ENCODE measurements around the gene RBBP8NL.

DNA sequence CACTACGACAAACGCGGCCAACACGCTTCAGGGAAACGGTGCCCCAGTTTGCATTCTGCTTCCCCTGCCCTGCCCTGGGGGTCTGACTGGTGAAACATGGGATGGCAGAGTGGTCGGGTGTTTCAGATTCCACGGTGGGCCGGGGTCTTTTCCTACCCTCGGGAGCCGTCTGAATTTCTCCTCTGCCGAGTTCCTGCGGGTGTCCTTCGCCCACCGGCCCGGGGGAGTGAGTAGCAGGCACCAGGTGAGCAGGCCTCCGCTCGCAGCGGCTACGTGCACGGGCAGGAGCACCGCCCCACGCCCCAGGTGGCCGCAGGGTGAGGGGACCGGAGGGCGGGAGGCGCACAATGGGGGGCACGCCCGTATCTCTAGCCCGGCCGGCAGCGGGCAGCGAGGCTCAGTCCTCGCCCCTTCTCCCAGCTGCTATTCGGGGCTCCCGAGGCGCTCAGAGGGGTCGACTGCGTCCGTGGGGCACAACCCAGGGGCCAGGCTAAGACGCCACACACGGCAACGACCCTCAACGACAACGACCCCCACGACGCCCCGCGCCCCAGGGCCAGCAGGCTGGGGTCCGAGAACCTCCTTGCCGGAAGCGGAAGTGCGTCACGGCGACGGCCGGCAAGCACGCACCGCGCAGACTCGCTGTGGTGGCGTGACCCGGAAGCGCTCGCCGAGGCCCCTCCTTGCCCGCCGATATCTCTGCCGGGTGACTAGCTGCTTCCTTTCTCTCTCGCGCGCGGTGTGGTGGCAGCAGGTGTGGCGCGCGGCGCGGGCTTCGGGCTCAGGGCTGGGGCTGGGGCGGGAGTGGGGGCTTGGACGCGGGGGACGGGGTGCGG lies 40.7 kb downstream of the RBBP8NL start, which contains the start of gene RPS21:
- TF ChIP-seq, protein P1, sequence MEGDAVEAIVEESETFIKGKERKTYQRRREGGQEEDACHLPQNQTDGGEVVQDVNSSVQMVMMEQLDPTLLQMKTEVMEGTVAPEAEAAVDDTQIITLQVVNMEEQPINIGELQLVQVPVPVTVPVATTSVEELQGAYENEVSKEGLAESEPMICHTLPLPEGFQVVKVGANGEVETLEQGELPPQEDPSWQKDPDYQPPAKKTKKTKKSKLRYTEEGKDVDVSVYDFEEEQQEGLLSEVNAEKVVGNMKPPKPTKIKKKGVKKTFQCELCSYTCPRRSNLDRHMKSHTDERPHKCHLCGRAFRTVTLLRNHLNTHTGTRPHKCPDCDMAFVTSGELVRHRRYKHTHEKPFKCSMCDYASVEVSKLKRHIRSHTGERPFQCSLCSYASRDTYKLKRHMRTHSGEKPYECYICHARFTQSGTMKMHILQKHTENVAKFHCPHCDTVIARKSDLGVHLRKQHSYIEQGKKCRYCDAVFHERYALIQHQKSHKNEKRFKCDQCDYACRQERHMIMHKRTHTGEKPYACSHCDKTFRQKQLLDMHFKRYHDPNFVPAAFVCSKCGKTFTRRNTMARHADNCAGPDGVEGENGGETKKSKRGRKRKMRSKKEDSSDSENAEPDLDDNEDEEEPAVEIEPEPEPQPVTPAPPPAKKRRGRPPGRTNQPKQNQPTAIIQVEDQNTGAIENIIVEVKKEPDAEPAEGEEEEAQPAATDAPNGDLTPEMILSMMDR (conservative IDR thresholded peaks at IDR 0.05 in 1 of 2, IDR thresholded peaks at IDR 0.05 in 1 of 2; ENCODE audit: low read depth in 1 of 2, low read length in 2 of 2), result no peak
- TF ChIP-seq EZH2 (IDR thresholded peaks at IDR 0.05; ENCODE audit: low read length, missing control alignments), result no peak

All from fibroblast of lung (primary cell).